Fibroblast of lung (primary cell): ENCODE measurements around the gene CRTC1. TPM values are rescaled to one million over a fixed set of nuclear protein-coding genes. Genes with fewer than 3 reads are reported as not detected.
A peak's percentile ranks its signal among the peaks of the same experiment; 100 is the strongest.

Source experiments
- DNase-seq, 2 donors: peaks; one replicate each; pipeline versions ENCODE4 v3.0.0 to v3.0.0-alpha.2; 2010; ENCODE audit warnings: low read depth in 2 of 2
- H2AFZ ChIP-seq: 2 replicates; pipeline ENCODE4 v1.5.1; 2012; ENCODE audit warnings: low read length, control low read depth, inconsistent platforms
- H3K27ac ChIP-seq: 2 replicates; pipeline ENCODE4 v1.5.1; 2011; ENCODE audit warnings: low read length, control low read depth; ENCODE audit not compliant: insufficient read depth
- H3K27me3 ChIP-seq: 2 replicates; pipeline ENCODE4 v1.5.1; 2011; ENCODE audit warnings: mild to moderate bottlenecking, low read length; ENCODE audit not compliant: control insufficient read depth, insufficient read depth
- H3K36me3 ChIP-seq: 2 replicates; pipeline ENCODE4 v1.5.1; 2011; ENCODE audit warnings: low read length; ENCODE audit not compliant: control insufficient read depth, insufficient read depth
- H3K4me1 ChIP-seq: 2 replicates; pipeline ENCODE4 v1.5.1; 2011; ENCODE audit warnings: low read length; ENCODE audit not compliant: control insufficient read depth, insufficient read depth; ENCODE audit errors: extremely low read depth
- H3K4me2 ChIP-seq: 2 replicates; pipeline ENCODE4 v1.5.1; 2011; ENCODE audit warnings: low read length, control low read depth; ENCODE audit not compliant: insufficient read depth; ENCODE audit errors: extremely low read depth
- H3K4me3 ChIP-seq, 4 experiments: fragments of 200-600 bp in 1 of 4; sonication (generic) in 1 of 4; replicated peaks in 1 of 4; 2 replicates each; pipeline ENCODE4 v1.5.1; 2011 to 2016; ENCODE audit warnings: low read length in 4 of 4, low read depth in 3 of 4, mild to moderate bottlenecking in 3 of 4, control low read depth in 2 of 4, inconsistent platforms in 1 of 4, mixed read lengths in 1 of 4; ENCODE audit not compliant: insufficient read depth in 1 of 4; ENCODE audit errors: control extremely low read depth in 1 of 4
- H3K79me2 ChIP-seq: 2 replicates; pipeline ENCODE4 v1.5.1; 2012; ENCODE audit warnings: mild to moderate bottlenecking, low read length, inconsistent platforms; ENCODE audit not compliant: control insufficient read depth, insufficient read depth
- H3K9ac ChIP-seq: 2 replicates; pipeline ENCODE4 v1.5.1; 2011; ENCODE audit warnings: mild to moderate bottlenecking, low read length, control low read depth; ENCODE audit not compliant: insufficient read depth
- H3K9me3 ChIP-seq: 2 replicates; pipeline ENCODE4 v1.5.1; 2012; ENCODE audit warnings: low read depth, low read length; ENCODE audit not compliant: control insufficient read depth, insufficient read depth
- H4K20me1 ChIP-seq: 2 replicates; pipeline ENCODE4 v1.5.1; 2011; ENCODE audit warnings: low read length; ENCODE audit not compliant: control insufficient read depth, insufficient read depth; ENCODE audit errors: extremely low read depth
- CTCF ChIP-seq, 2 donors: IDR thresholded peaks in 1 of 2; conservative IDR thresholded peaks in 1 of 2; 1 replicate in 1 of 2; 2 replicates in 1 of 2; pipeline ENCODE4 v1.5.1; 2011 to 2012; ENCODE audit warnings: low read length in 2 of 2, control low read depth in 1 of 2, inconsistent platforms in 1 of 2, low read depth in 1 of 2, mild to moderate bottlenecking in 1 of 2
- EZH2 ChIP-seq: IDR thresholded peaks from 2 replicates; pipeline ENCODE4 v1.5.1; 2012; ENCODE audit warnings: low read length, control low read depth, mild to moderate bottlenecking; ENCODE audit errors: missing control alignments
- polyA minus RNA-seq: library from RNA; depleted of rRNA, polyadenylated mRNA; stranded (reverse); fragments of >200 nt; gene quantifications from 2 replicates; pipeline ENCODE4 v1.2.3, GENCODE V29; 2011; ENCODE audit warnings: low replicate concordance
- polyA plus RNA-seq, 2 donors: library from polyadenylated mRNA; depleted of rRNA in 1 of 2; stranded (reverse) in 1 of 2; unstranded in 1 of 2; fragments of >200 nt; gene quantifications; 2 replicates each; pipeline ENCODE4 v1.2.1, GENCODE V29; 2011 to 2012; ENCODE audit warnings: missing spikeins in 1 of 2
- total RNA-seq: library from RNA; depleted of rRNA; stranded (reverse); fragments of >200 nt; gene quantifications from 2 replicates; pipeline ENCODE4 v1.2.1, GENCODE V29; 2014

The CRTC1 gene
- 2.0 and 2.1 TPM in 2 replicates for total RNA-seq
- polyA plus RNA-seq = 1.2 and 2.2 TPM in 2 replicates
- 6.5 and 8.6 TPM in 2 replicates for polyA plus RNA-seq (2012)
- polyA minus RNA-seq = 3.1 and 4.5 TPM in 2 replicates

GRCh38 chr19:18683109-18683957 is at the start of gene CRTC1:
TSS of gene CRTC1 (plus strand) at chr19:18683680. CDS start at chr19:18683703, 23 bp downstream.
- TF ChIP-seq EZH2 = no peak
- Histone ChIP-seq H3K9me3 (no peaks in the 10 kb centered on the region), H2AFZ (peak within 1 kb of the TSS; percentile 91), H3K4me1 (peaks cover 9% of the 10 kb centered on the region), H3K79me2 (peaks cover 7% of the 10 kb centered on the region), H3K9ac (peak within 1 kb of the TSS; percentile 88), H3K27me3 (no peaks in the 10 kb centered on the region), H3K4me2 (peak within 1 kb of the TSS; percentile 99), H3K27ac (peak within 1 kb of the TSS; percentile 63), H3K4me3 (peak within 1 kb of the TSS; percentile 56 to 85 (median 72)), H3K36me3 (no peaks in the 10 kb centered on the region), H4K20me1 (no peaks in the 10 kb centered on the region)
- DNase-seq = peak; percentile 71 to 84

- Histone ChIP-seq H3K4me1 (peaks cover 6% of the 10 kb centered on the region), H3K9ac (no peak overlapping the region), H3K36me3 (no peaks in the 10 kb centered on the region), H3K9me3 (no peaks in the 10 kb centered on the region), H3K27me3 (no peaks in the 10 kb centered on the region), H4K20me1 (no peaks in the 10 kb centered on the region), H3K27ac (no peak overlapping the region), H3K4me3 (no peak overlapping the region), H2AFZ (no peak overlapping the region), H3K79me2 (no peaks in the 10 kb centered on the region), H3K4me2 (no peak overlapping the region)
- TF ChIP-seq EZH2 = no peak
- no peak for TF ChIP-seq CTCF (conservative IDR thresholded peaks at IDR 0.05 in 1 of 2, IDR thresholded peaks at IDR 0.05 in 1 of 2; ENCODE audit: low read depth in 1 of 2, low read length in 2 of 2)
- DNase-seq = peak in 1 of 2 donors; percentile 76
Measured at GRCh38 chr19:18634612-18635297, 48.7 kb upstream of the CRTC1 start.

- Histone ChIP-seq H2AFZ (no peak overlapping the region), H3K9ac (no peak overlapping the region), H3K4me3 (no peak overlapping the region), H3K4me2 (no peak overlapping the region), H3K79me2 (no peaks in the 10 kb centered on the region), H3K27ac (no peak overlapping the region), H3K4me1 (peaks cover 6% of the 10 kb centered on the region), H3K36me3 (no peaks in the 10 kb centered on the region), H3K27me3 (no peaks in the 10 kb centered on the region), H4K20me1 (no peaks in the 10 kb centered on the region), H3K9me3 (no peaks in the 10 kb centered on the region)
- no peak for TF ChIP-seq EZH2
- TF ChIP-seq CTCF (conservative IDR thresholded peaks at IDR 0.05 in 1 of 2, IDR thresholded peaks at IDR 0.05 in 1 of 2; ENCODE audit: low read depth in 1 of 2, low read length in 2 of 2) = no peak
- DNase-seq = no peak
Measured at GRCh38 chr19:18635831-18636182, 47.7 kb upstream of the CRTC1 start.
